B cell (primary cell): ENCODE measurements around the gene WDR31.

ENCODE experiments used
- EZH2 ChIP-seq: IDR thresholded peaks from 2 replicates; pipeline ENCODE4 v1.6.1; 2012; ENCODE audit warnings: borderline replicate concordance, low read depth, mild to moderate bottlenecking, moderate library complexity, low read length; ENCODE audit not compliant: insufficient read depth, poor library complexity, severe bottlenecking
- TF ChIP-seq, protein P1 (sequence below): fragments of 200-600 bp; IDR thresholded peaks from one replicate; pipeline ENCODE4 v1.8.0; 2022; ENCODE audit warnings: antibody characterized with exemption, mild to moderate bottlenecking

GRCh38 chr9:113269871-113270270 lies 70.2 kb downstream of the WDR31 start:
- TF ChIP-seq, protein P1, sequence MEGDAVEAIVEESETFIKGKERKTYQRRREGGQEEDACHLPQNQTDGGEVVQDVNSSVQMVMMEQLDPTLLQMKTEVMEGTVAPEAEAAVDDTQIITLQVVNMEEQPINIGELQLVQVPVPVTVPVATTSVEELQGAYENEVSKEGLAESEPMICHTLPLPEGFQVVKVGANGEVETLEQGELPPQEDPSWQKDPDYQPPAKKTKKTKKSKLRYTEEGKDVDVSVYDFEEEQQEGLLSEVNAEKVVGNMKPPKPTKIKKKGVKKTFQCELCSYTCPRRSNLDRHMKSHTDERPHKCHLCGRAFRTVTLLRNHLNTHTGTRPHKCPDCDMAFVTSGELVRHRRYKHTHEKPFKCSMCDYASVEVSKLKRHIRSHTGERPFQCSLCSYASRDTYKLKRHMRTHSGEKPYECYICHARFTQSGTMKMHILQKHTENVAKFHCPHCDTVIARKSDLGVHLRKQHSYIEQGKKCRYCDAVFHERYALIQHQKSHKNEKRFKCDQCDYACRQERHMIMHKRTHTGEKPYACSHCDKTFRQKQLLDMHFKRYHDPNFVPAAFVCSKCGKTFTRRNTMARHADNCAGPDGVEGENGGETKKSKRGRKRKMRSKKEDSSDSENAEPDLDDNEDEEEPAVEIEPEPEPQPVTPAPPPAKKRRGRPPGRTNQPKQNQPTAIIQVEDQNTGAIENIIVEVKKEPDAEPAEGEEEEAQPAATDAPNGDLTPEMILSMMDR: no peak
- TF ChIP-seq EZH2: no peak
